Ramos (cell line): ENCODE results near the gene SEMA6A.

Experiments
- in situ Hi-C: fragments of 300-500 bp; cut with MboI; formaldehyde crosslinking; loops from one replicate; pipeline ENCODE4 v1.14.3; 2022; ENCODE audit warnings: low sequenced_read_pairs; ENCODE audit not compliant: unreplicated experiment

SEMA6A gene

GRCh38 chr5:116502616-116503015 lies 72.0 kb downstream of the SEMA6A start:
- in situ Hi-C loops: no loop called here

- in situ Hi-C loops: no loop called here
Observed at GRCh38 chr5:116502138-116502537, 72.5 kb downstream of the SEMA6A start.

GRCh38 chr5:116498503-116499048 lies 76.0 kb downstream of the SEMA6A start:
- in situ Hi-C loops: no loop called here

- in situ Hi-C loops: no loop called here
Observed at GRCh38 chr5:116497631-116498030, 77.0 kb downstream of the SEMA6A start.

- in situ Hi-C loops: no loop called here
Observed at GRCh38 chr5:116495786-116496357, 78.8 kb downstream of the SEMA6A start.

GRCh38 chr5:116494784-116495450 lies 79.7 kb downstream of the SEMA6A start:
- in situ Hi-C loops: no loop called here

- in situ Hi-C loops: no loop called here
Observed at GRCh38 chr5:116492776-116493175, 81.8 kb downstream of the SEMA6A start.

GRCh38 chr5:116492016-116492623 lies 82.5 kb downstream of the SEMA6A start:
- in situ Hi-C loops: no loop called here

GRCh38 chr5:116488356-116489041 lies 86.1 kb downstream of the SEMA6A start:
- in situ Hi-C loops: no loop called here

GRCh38 chr5:116487045-116487444 lies 87.6 kb downstream of the SEMA6A start:
- in situ Hi-C loops: no loop called here

- in situ Hi-C loops: no loop called here
Observed at GRCh38 chr5:116486588-116486987, 88.0 kb downstream of the SEMA6A start.

- in situ Hi-C loops: no loop called here
Observed at GRCh38 chr5:116484645-116485044, 90.0 kb downstream of the SEMA6A start.

GRCh38 chr5:116482394-116482793 lies 92.2 kb downstream of the SEMA6A start:
- in situ Hi-C loops: no loop called here

- in situ Hi-C loops: no loop called here
Observed at GRCh38 chr5:116480894-116481510, 93.6 kb downstream of the SEMA6A start.

- in situ Hi-C loops: no loop called here
Observed at GRCh38 chr5:116479776-116480675, 94.6 kb downstream of the SEMA6A start.

- in situ Hi-C loops: no loop called here
Observed at GRCh38 chr5:116478491-116478890, 96.1 kb downstream of the SEMA6A start.

GRCh38 chr5:116476897-116477537 lies 97.6 kb downstream of the SEMA6A start:
- in situ Hi-C loops: no loop called here

GRCh38 chr5:116475338-116475737 lies 99.3 kb downstream of the SEMA6A start:
- in situ Hi-C loops: no loop called here

- in situ Hi-C loops: no loop called here
Observed at GRCh38 chr5:116473706-116474105, 100.9 kb downstream of the SEMA6A start.
